SU-DHL-6 (cell line): ENCODE measurements around the gene ITPR3.

ENCODE experiments used
- EZH2phosphoT487 ChIP-seq: fragments of 200-600 bp; sonication (generic), shearing (Covaris generic); conservative IDR thresholded peaks from 2 replicates; pipeline ENCODE4 v1.6.1; 2018; ENCODE audit warnings: mild to moderate bottlenecking, antibody characterized with exemption, low read length, moderate library complexity, mixed read lengths
- TF ChIP-seq, protein P1 (sequence below): fragments of 200-600 bp; sonication (generic); IDR thresholded peaks from one replicate; pipeline ENCODE4 v1.5.1; 2017; ENCODE audit warnings: antibody characterized with exemption, mild to moderate bottlenecking, low read length, moderate library complexity; ENCODE audit not compliant: insufficient read depth, poor library complexity, severe bottlenecking

GRCh38 chr6:33678932-33679490 is 57.9 kb downstream of the ITPR3 start:
- TF ChIP-seq, protein P1, sequence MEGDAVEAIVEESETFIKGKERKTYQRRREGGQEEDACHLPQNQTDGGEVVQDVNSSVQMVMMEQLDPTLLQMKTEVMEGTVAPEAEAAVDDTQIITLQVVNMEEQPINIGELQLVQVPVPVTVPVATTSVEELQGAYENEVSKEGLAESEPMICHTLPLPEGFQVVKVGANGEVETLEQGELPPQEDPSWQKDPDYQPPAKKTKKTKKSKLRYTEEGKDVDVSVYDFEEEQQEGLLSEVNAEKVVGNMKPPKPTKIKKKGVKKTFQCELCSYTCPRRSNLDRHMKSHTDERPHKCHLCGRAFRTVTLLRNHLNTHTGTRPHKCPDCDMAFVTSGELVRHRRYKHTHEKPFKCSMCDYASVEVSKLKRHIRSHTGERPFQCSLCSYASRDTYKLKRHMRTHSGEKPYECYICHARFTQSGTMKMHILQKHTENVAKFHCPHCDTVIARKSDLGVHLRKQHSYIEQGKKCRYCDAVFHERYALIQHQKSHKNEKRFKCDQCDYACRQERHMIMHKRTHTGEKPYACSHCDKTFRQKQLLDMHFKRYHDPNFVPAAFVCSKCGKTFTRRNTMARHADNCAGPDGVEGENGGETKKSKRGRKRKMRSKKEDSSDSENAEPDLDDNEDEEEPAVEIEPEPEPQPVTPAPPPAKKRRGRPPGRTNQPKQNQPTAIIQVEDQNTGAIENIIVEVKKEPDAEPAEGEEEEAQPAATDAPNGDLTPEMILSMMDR: no peak
- no peak for TF ChIP-seq EZH2phosphoT487
